Endothelial cell of umbilical vein (primary cell): ENCODE results near the gene SEC61A1. TPM values are rescaled to one million over a fixed set of nuclear protein-coding genes. Genes with fewer than 3 reads are reported as not detected.

Source experiments
- BruUV-seq: library from RNA; stranded (reverse); fragments of 400-500 nt; replicated peaks from 2 replicates; lab custom pipeline; 2021; lab: Mats Ljungman, UMichigan
- CTCF ChIA-PET: fragments of 300-600, 350-600 bp; sonication (Branson Sonifier 250); formaldehyde crosslinking; loops from one replicate; lab custom pipeline; 2021; ENCODE audit warnings: antibody characterized with exemption, inconsistent platforms; lab: Charles Lee
- POLR2A ChIA-PET: fragments of 300-600, 350-600 bp; sonication (Branson Sonifier 250); formaldehyde crosslinking; loops from one replicate; lab custom pipeline; 2021; ENCODE audit warnings: antibody characterized with exemption, inconsistent platforms; lab: Charles Lee
- DNase-seq: peaks from one replicate; pipeline ENCODE4 v3.0.0-alpha.2; 2011; ENCODE audit warnings: low read depth, low spot score
- FAIRE-seq: peaks from 2 replicates; lab custom pipeline; 2011; peaks lifted over from hg19 to GRCh38; lab: Jason Lieb, UNC
- H2AFZ ChIP-seq: 2 replicates; pipeline ENCODE4 v1.6.0; 2012; ENCODE audit warnings: low read depth, low read length, control low read depth, inconsistent platforms
- H3K27ac ChIP-seq: 2 replicates; pipeline ENCODE4 v1.5.1; 2011; ENCODE audit warnings: low read depth, mild to moderate bottlenecking, control low read depth, low read length, moderate library complexity; ENCODE audit not compliant: insufficient read depth
- H3K27me3 ChIP-seq, 2 experiments: 2 replicates each; pipeline versions ENCODE4 v1.6.0 to v1.6.1; 2011; ENCODE audit warnings: low read length in 2 of 2, mixed read lengths in 1 of 2; ENCODE audit not compliant: control insufficient read depth in 2 of 2, insufficient read depth in 2 of 2
- H3K36me3 ChIP-seq, 2 experiments: 2 replicates in 1 of 2; 3 replicates in 1 of 2; pipeline ENCODE4 v1.5.1; 2011; ENCODE audit warnings: low read length in 2 of 2, mild to moderate bottlenecking in 1 of 2, moderate library complexity in 1 of 2; ENCODE audit not compliant: control insufficient read depth in 2 of 2, insufficient read depth in 2 of 2; ENCODE audit errors: extremely low read depth in 1 of 2
- H3K4me1 ChIP-seq: 3 replicates; pipeline ENCODE4 v1.5.1; 2011; ENCODE audit warnings: mild to moderate bottlenecking, low read length; ENCODE audit not compliant: control insufficient read depth, insufficient read depth; ENCODE audit errors: extremely low read depth
- H3K4me2 ChIP-seq: 2 replicates; pipeline ENCODE4 v1.6.1; 2011; ENCODE audit warnings: low read length, control low read depth, mixed read lengths; ENCODE audit not compliant: insufficient read depth
- H3K4me3 ChIP-seq, 3 experiments: fragments of 200-600 bp in 1 of 3; sonication (generic), shearing (Covaris generic) in 1 of 3; replicated peaks in 1 of 3; 2 replicates each; pipeline ENCODE4 v1.5.1; 2011 to 2016; ENCODE audit warnings: control low read depth in 3 of 3, low read length in 3 of 3, mild to moderate bottlenecking in 2 of 3, inconsistent platforms in 1 of 3, low read depth in 1 of 3, moderate library complexity in 1 of 3; ENCODE audit not compliant: insufficient read depth in 1 of 3
- H3K79me2 ChIP-seq: 2 replicates; pipeline ENCODE4 v1.6.0; 2012; ENCODE audit warnings: low read length, inconsistent platforms; ENCODE audit not compliant: control insufficient read depth, insufficient read depth
- H3K9ac ChIP-seq: replicated peaks from 2 replicates; pipeline ENCODE3; 2011; ENCODE audit warnings: low read length, control low read depth; ENCODE audit not compliant: insufficient read depth; ENCODE audit errors: extremely low read depth
- H3K9me1 ChIP-seq: replicated peaks from 3 replicates; pipeline ENCODE4 v1.6.0; 2011; ENCODE audit warnings: mild to moderate bottlenecking, low read length; ENCODE audit not compliant: control insufficient read depth, insufficient read depth; ENCODE audit errors: extremely low read depth
- H3K9me3 ChIP-seq: replicated peaks from 2 replicates; pipeline ENCODE4 v1.5.1; 2012; ENCODE audit warnings: low read length, inconsistent platforms; ENCODE audit not compliant: control insufficient read depth, insufficient read depth
- H4K20me1 ChIP-seq: replicated peaks from 2 replicates; pipeline ENCODE3; 2011; ENCODE audit warnings: mild to moderate bottlenecking, low read length; ENCODE audit not compliant: control insufficient read depth, insufficient read depth; ENCODE audit errors: extremely low read depth
- EZH2 ChIP-seq: IDR thresholded peaks from 2 replicates; pipeline ENCODE4 v1.6.1; 2012; ENCODE audit warnings: borderline replicate concordance, low read depth, mild to moderate bottlenecking, moderate library complexity, low read length, inconsistent platforms; ENCODE audit not compliant: severe bottlenecking
- FOS ChIP-seq: IDR thresholded peaks from 2 replicates; pipeline ENCODE4 v1.6.1; 2011; ENCODE audit warnings: mild to moderate bottlenecking, low read length, moderate library complexity, borderline replicate concordance; ENCODE audit not compliant: insufficient read depth
- GATA2 ChIP-seq: IDR thresholded peaks from 2 replicates; pipeline ENCODE4 v1.7.0; 2011; ENCODE audit warnings: low read depth, mild to moderate bottlenecking, moderate library complexity, mixed read lengths, low read length; ENCODE audit not compliant: insufficient read length, insufficient read depth
- JUN ChIP-seq: IDR thresholded peaks from 2 replicates; pipeline ENCODE4 v1.6.1; 2011; ENCODE audit warnings: borderline replicate concordance, low read depth; ENCODE audit not compliant: insufficient read length, insufficient read depth
- MYC ChIP-seq: IDR thresholded peaks from one replicate; pipeline ENCODE4 v1.6.1; 2011; ENCODE audit warnings: mild to moderate bottlenecking, low read depth, low read length
- POLR2A ChIP-seq: IDR thresholded peaks from 2 replicates; pipeline ENCODE4 v1.6.1; 2012; ENCODE audit warnings: low read depth, mild to moderate bottlenecking, control low read depth, low read length
- POLR2AphosphoS5 ChIP-seq: IDR thresholded peaks from 2 replicates; pipeline ENCODE4 v1.6.1; 2012; ENCODE audit warnings: low read depth, mild to moderate bottlenecking, control low read depth, low read length, moderate library complexity; ENCODE audit not compliant: insufficient read depth
- dilution Hi-C: fragments of 300-500 bp; cut with MboI; formaldehyde crosslinking; loops from one replicate; pipeline ENCODE4 v1.15.0; 2019; ENCODE audit warnings: low sequenced_read_pairs; ENCODE audit not compliant: extremely low pct_ligation_motif_present
- intact Hi-C: fragments of 100-400 bp; cut with micrococcal nuclease; formaldehyde crosslinking; loops from one replicate; pipeline ENCODE4 v1.10.0; 2022
- polyA plus RNA-seq, 4 experiments: library from polyadenylated mRNA; depleted of rRNA in 3 of 4; stranded (reverse) in 3 of 4; unstranded in 1 of 4; fragments of >200 nt; gene quantifications; 2 replicates each; pipeline versions ENCODE4 v1.2.1 to v1.2.3, GENCODE V29; 2011 to 2012; ENCODE audit warnings: missing spikeins in 1 of 4
- total RNA-seq: library from RNA; stranded (reverse); gene quantifications from 2 replicates; pipeline ENCODE4 v1.2.3, GENCODE V29; 2021
- TF ChIP-seq, protein P1 (sequence below): IDR thresholded peaks from 2 replicates; pipeline ENCODE4 v1.6.1; 2011; ENCODE audit not compliant: insufficient read depth, insufficient read length
- TF ChIP-seq, protein P2 (sequence below), 2 donors: IDR thresholded peaks; 1 replicate in 1 of 2; 2 replicates in 1 of 2; pipeline ENCODE4 v1.5.1; 2011; ENCODE audit warnings: low read length in 2 of 2, mild to moderate bottlenecking in 2 of 2, moderate library complexity in 2 of 2, control low read depth in 1 of 2, inconsistent platforms in 1 of 2, low read depth in 1 of 2; ENCODE audit not compliant: insufficient read depth in 1 of 2; ENCODE audit errors: extremely low read depth in 1 of 2

The SEC61A1 gene
- total and polyA plus RNA-seq, 2 donors (not counting 3 experiments of a cell fraction or from before 2014, with no cell fraction given), result 307 to 312 TPM

DNA sequence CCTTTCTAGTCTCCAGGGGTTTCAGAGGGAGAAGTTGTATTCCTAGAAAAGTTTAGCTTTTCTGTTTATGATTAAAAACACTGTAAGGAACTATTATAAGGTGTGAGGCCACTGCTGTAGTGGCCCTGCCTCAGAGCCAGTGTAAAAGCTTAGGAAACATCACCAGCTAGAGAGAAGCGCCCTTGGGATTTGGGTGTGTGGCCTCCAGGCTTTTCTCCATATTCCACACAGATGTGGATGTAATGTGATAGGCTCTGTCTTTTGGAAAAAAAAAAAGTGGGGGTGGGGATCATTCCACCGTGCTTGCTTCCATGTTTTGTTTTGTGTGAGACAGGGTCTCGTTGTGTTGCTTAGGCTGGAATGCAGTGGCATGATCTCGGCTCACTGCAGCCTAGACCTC, 13.9 kb downstream of the SEC61A1 start:
- no peak overlapping the region for H3K4me2 ChIP-seq
- intact Hi-C loops (no loop called here), dilution Hi-C loops (no loop called here)
- H3K27ac ChIP-seq, result no peak overlapping the region
- no peaks in the 10 kb centered on the region for H3K4me1 ChIP-seq
- ChIA-PET POLR2A (no interaction called here), CTCF (interaction anchor here (0.8 to 5.7 kb wide), 5 partner anchors 10 to 68 kb away, joined by 3 to 34 read pairs (median 3); partner anchors contain the start of gene RUVBL1)
- no peaks in the 10 kb centered on the region for H3K9me3 ChIP-seq
- H3K4me3 ChIP-seq, result no peak overlapping the region
- peaks cover 33% of the 10 kb centered on the region for H3K79me2 ChIP-seq
- no TSS peak for BruUV-seq
- TF ChIP-seq FOS (no peak), EZH2 (no peak), JUN (no peak), POLR2A (no peak), POLR2AphosphoS5 (no peak), GATA2 (no peak), MYC (no peak)
- TF ChIP-seq, protein P1, sequence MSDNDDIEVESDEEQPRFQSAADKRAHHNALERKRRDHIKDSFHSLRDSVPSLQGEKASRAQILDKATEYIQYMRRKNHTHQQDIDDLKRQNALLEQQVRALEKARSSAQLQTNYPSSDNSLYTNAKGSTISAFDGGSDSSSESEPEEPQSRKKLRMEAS, result no peak
- TF ChIP-seq, protein P2, sequence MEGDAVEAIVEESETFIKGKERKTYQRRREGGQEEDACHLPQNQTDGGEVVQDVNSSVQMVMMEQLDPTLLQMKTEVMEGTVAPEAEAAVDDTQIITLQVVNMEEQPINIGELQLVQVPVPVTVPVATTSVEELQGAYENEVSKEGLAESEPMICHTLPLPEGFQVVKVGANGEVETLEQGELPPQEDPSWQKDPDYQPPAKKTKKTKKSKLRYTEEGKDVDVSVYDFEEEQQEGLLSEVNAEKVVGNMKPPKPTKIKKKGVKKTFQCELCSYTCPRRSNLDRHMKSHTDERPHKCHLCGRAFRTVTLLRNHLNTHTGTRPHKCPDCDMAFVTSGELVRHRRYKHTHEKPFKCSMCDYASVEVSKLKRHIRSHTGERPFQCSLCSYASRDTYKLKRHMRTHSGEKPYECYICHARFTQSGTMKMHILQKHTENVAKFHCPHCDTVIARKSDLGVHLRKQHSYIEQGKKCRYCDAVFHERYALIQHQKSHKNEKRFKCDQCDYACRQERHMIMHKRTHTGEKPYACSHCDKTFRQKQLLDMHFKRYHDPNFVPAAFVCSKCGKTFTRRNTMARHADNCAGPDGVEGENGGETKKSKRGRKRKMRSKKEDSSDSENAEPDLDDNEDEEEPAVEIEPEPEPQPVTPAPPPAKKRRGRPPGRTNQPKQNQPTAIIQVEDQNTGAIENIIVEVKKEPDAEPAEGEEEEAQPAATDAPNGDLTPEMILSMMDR (IDR thresholded peaks at IDR 0.05; ENCODE audit: extremely low read depth in 1 of 2, insufficient read depth in 1 of 2, low read depth in 1 of 2, low read length in 2 of 2), result no peak
- no peak for FAIRE-seq
- H3K9ac ChIP-seq, result no peak overlapping the region
- H4K20me1 ChIP-seq, result no peaks in the 10 kb centered on the region
- peaks cover 65 to 80% of the 10 kb centered on the region in 2 experiments for H3K36me3 ChIP-seq
- no peak overlapping the region for H2AFZ ChIP-seq
- H3K9me1 ChIP-seq, result no peaks in the 10 kb centered on the region
- no peaks in the 10 kb centered on the region for H3K27me3 ChIP-seq
- DNase-seq, result no peak
